Measurements from ENCODE around the gene DLEC1.

DNA sequence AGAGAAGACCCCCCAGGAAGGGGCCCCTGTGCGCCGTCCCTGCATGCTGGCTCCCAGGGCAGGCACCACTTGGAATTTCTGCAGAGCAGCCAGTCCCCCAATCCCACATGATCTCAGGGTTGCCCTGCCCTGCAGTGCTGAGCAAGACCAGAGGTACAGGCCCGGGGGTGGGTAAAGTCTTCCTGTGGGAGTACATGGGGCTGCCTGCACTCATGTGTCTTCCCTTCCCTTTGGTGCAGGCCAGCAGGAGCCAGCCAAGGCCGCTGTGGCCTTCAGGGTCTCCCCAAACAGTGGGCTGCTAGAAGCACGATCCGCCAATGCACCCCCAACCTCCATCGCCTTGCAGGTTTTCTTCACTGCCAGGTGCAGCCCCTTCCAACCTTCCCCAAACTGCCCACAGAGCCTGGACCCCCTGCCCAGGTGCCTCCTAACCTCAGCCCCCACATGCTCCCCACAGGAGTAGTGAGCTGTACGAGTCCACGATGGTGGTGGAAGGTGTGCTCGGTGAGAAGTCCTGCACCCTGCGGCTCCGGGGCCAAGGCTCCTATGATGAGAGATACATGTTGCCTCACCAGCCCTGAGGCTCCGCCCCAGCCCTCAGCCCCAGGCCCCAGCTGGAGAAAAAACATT lies 82.9 kb downstream of the DLEC1 start:
- no peak for TF ChIP-seq ZNF274 (IDR thresholded peaks at IDR 0.05; ENCODE audit: low read depth, low read length)
- no peak for TF ChIP-seq SUZ12 (IDR thresholded peaks at IDR 0.05; ENCODE audit: extremely low read depth, insufficient read depth, insufficient read length)

Data from NT2/D1 (cell line).